ENCODE measurements around the gene RNF44.

Gene RNF44

GRCh38 chr5:176575488-176576422, 38.6 kb upstream of the RNF44 start:
- TF ChIP-seq EZH2 (IDR thresholded peaks at IDR 0.05; ENCODE audit: borderline replicate concordance, low read depth, low read length, severe bottlenecking) = no peak
- TF ChIP-seq CTCF (IDR thresholded peaks at IDR 0.05; ENCODE audit: borderline replicate concordance, extremely low read depth, low read length, poor library complexity, severe bottlenecking) = no peak
- Histone ChIP-seq H3K4me1 (ENCODE audit: insufficient read depth, low read length) (no peaks in the 10 kb centered on the region), H3K4me3 (ENCODE audit: low read depth in 1 of 2, low read length in 2 of 2) (no peak overlapping the region), H3K36me3 (ENCODE audit: insufficient read depth, low read length) (no peaks in the 10 kb centered on the region), H3K9me3 (ENCODE audit: insufficient read depth, low read length, severe bottlenecking) (no peaks in the 10 kb centered on the region), H3K27me3 (ENCODE audit: insufficient read depth, low read length, poor library complexity) (no peaks in the 10 kb centered on the region), H4K20me1 (ENCODE audit: insufficient read depth, low read length) (no peaks in the 10 kb centered on the region), H3K79me2 (ENCODE audit: insufficient read depth, low read length) (no peaks in the 10 kb centered on the region), H3K27ac (ENCODE audit: low read length) (no peak overlapping the region), H2AFZ (ENCODE audit: low read depth, low read length) (no peak overlapping the region), H3K4me2 (ENCODE audit: insufficient read depth, low read length) (no peak overlapping the region), H3K9ac (ENCODE audit: low read depth, low read length) (no peak overlapping the region)
- ATAC-seq (ENCODE audit: insufficient read depth, low read depth) (no peak), DNase-seq (no peak)

GRCh38 chr5:176575066-176575465, 37.9 kb upstream of the RNF44 start:
- ATAC-seq (ENCODE audit: insufficient read depth, low read depth) (no peak), DNase-seq (no peak)
- Histone ChIP-seq H3K36me3 (ENCODE audit: insufficient read depth, low read length) (no peaks in the 10 kb centered on the region), H3K9ac (ENCODE audit: low read depth, low read length) (no peak overlapping the region), H3K79me2 (ENCODE audit: insufficient read depth, low read length) (no peaks in the 10 kb centered on the region), H3K27me3 (ENCODE audit: insufficient read depth, low read length, poor library complexity) (peaks cover 4% of the 10 kb centered on the region), H3K4me3 (ENCODE audit: low read depth in 1 of 2, low read length in 2 of 2) (no peak overlapping the region), H2AFZ (ENCODE audit: low read depth, low read length) (no peak overlapping the region), H4K20me1 (ENCODE audit: insufficient read depth, low read length) (no peaks in the 10 kb centered on the region), H3K4me1 (ENCODE audit: insufficient read depth, low read length) (no peaks in the 10 kb centered on the region), H3K9me3 (ENCODE audit: insufficient read depth, low read length, severe bottlenecking) (no peaks in the 10 kb centered on the region), H3K27ac (ENCODE audit: low read length) (no peak overlapping the region), H3K4me2 (ENCODE audit: insufficient read depth, low read length) (no peak overlapping the region)
- TF ChIP-seq EZH2 (IDR thresholded peaks at IDR 0.05; ENCODE audit: borderline replicate concordance, low read depth, low read length, severe bottlenecking) (no peak), CTCF (IDR thresholded peaks at IDR 0.05; ENCODE audit: borderline replicate concordance, extremely low read depth, low read length, poor library complexity, severe bottlenecking) (no peak)

- H3K27me3 ChIP-seq (ENCODE audit: insufficient read depth, low read length, poor library complexity) = peaks cover 6% of the 10 kb centered on the region
- no peak overlapping the region for H2AFZ ChIP-seq (ENCODE audit: low read depth, low read length)
- ATAC-seq (ENCODE audit: insufficient read depth, low read depth) (0 out of 3 replicates have a peak, but pooled peaks have one; percentile 15), DNase-seq (no peak)
- no peak overlapping the region for H3K27ac ChIP-seq (ENCODE audit: low read length)
- no peak overlapping the region for H3K4me2 ChIP-seq (ENCODE audit: insufficient read depth, low read length)
- TF ChIP-seq EZH2 (IDR thresholded peaks at IDR 0.05; ENCODE audit: borderline replicate concordance, low read depth, low read length, severe bottlenecking) (no peak), CTCF (IDR thresholded peaks at IDR 0.05; ENCODE audit: borderline replicate concordance, extremely low read depth, low read length, poor library complexity, severe bottlenecking) (no peak)
- no peaks in the 10 kb centered on the region for H4K20me1 ChIP-seq (ENCODE audit: insufficient read depth, low read length)
- H3K36me3 ChIP-seq (ENCODE audit: insufficient read depth, low read length) = no peaks in the 10 kb centered on the region
- no peak overlapping the region for H3K9ac ChIP-seq (ENCODE audit: low read depth, low read length)
- no peaks in the 10 kb centered on the region for H3K9me3 ChIP-seq (ENCODE audit: insufficient read depth, low read length, severe bottlenecking)
- H3K4me3 ChIP-seq (ENCODE audit: low read depth in 1 of 2, low read length in 2 of 2) = no peak overlapping the region
- H3K79me2 ChIP-seq (ENCODE audit: insufficient read depth, low read length) = no peaks in the 10 kb centered on the region
- H3K4me1 ChIP-seq (ENCODE audit: insufficient read depth, low read length) = no peaks in the 10 kb centered on the region
These were observed 37.0 kb upstream of the RNF44 start for GRCh38 chr5:176574297-176574591.
